Panc1 (cell line): ENCODE results near the gene TGDS. TPM values are rescaled to one million over a fixed set of nuclear protein-coding genes. Genes with fewer than 3 reads are reported as not detected.

ENCODE experiments used
- ATAC-seq: fragments of 200-7000 bp; cut with Tn5 transposase; 2 replicates; pipeline ENCODE4 v1.9.1; 2020; ENCODE audit warnings: mild to moderate bottlenecking, moderate library complexity
- BruUV-seq: library from RNA; stranded (reverse); fragments of 400-500 nt; replicated peaks from 2 replicates; lab custom pipeline; 2021; lab: Mats Ljungman, UMichigan
- CTCF ChIA-PET: fragments of 300-600 bp; sonication (Branson Sonifier 250); formaldehyde crosslinking; loops from one replicate; lab custom pipeline; 2022; ENCODE audit warnings: antibody characterized with exemption; lab: Charles Lee
- POLR2A ChIA-PET: fragments of 300-600 bp; sonication (Branson Sonifier 250); formaldehyde crosslinking; loops from one replicate; lab custom pipeline; 2022; ENCODE audit warnings: antibody characterized with exemption; lab: Charles Lee
- DNase-seq: peaks from one replicate; pipeline ENCODE4 v3.0.0-alpha.2; 2010; ENCODE audit warnings: low read depth, low spot score
- H3K27ac ChIP-seq: 2 replicates; pipeline ENCODE4 v1.5.1; 2011; ENCODE audit warnings: mild to moderate bottlenecking, low read length, inconsistent platforms
- H3K27me3 ChIP-seq: fragments of 200-500 bp; sonication (Bioruptor generic); 2 replicates; pipeline ENCODE4 v1.6.0; 2014; ENCODE audit warnings: low read length, inconsistent platforms; ENCODE audit not compliant: control insufficient read depth, insufficient read depth
- H3K36me3 ChIP-seq: fragments of 200-500 bp; sonication (Bioruptor generic); 2 replicates; pipeline ENCODE4 v1.5.1; 2014; ENCODE audit warnings: inconsistent platforms, mild to moderate bottlenecking, low read length, moderate library complexity; ENCODE audit not compliant: control insufficient read depth, insufficient read depth
- H3K4me1 ChIP-seq: 2 replicates; pipeline ENCODE4 v1.5.1; 2011; ENCODE audit warnings: inconsistent platforms, mild to moderate bottlenecking, low read length, moderate library complexity; ENCODE audit not compliant: control insufficient read depth, insufficient read depth
- H3K4me3 ChIP-seq, 2 experiments: 2 replicates each; pipeline ENCODE4 v1.5.1; 2011 to 2012; ENCODE audit warnings: low read depth in 2 of 2, low read length in 2 of 2, mild to moderate bottlenecking in 2 of 2, inconsistent platforms in 1 of 2, moderate library complexity in 1 of 2
- H3K9me3 ChIP-seq: fragments of 200-500 bp; sonication (Bioruptor generic); 2 replicates; pipeline ENCODE4 v1.5.1; 2014; ENCODE audit warnings: low read depth, mild to moderate bottlenecking, inconsistent platforms, low read length, moderate library complexity; ENCODE audit not compliant: control insufficient read depth, insufficient read depth
- CTCF ChIP-seq: fragments of 450-650 bp; IDR thresholded peaks from 2 replicates; pipeline ENCODE4 v1.5.1; 2017; ENCODE audit warnings: mild to moderate bottlenecking
- POLR2AphosphoS5 ChIP-seq: IDR thresholded peaks from 2 replicates; pipeline ENCODE4 v1.6.1; 2012; ENCODE audit warnings: mild to moderate bottlenecking, low read depth, low read length, moderate library complexity
- SIN3A ChIP-seq: IDR thresholded peaks from 2 replicates; pipeline ENCODE4 v1.6.1; 2012; ENCODE audit warnings: low read depth, mild to moderate bottlenecking, low read length, moderate library complexity, borderline replicate concordance; ENCODE audit not compliant: insufficient read depth
- TCF7L2 ChIP-seq: IDR thresholded peaks from 2 replicates; pipeline ENCODE4 v1.6.1; 2011; ENCODE audit warnings: mild to moderate bottlenecking, low read depth, low read length, inconsistent platforms
- in situ Hi-C: cut with HindIII; loops from 2 replicates; pipeline ENCODE4 v1.10.0; 2016; ENCODE audit warnings: low sequenced_read_pairs, low pct_unique_long_range_greater_than_20kb
- intact Hi-C: fragments of 100-400 bp; cut with micrococcal nuclease; formaldehyde crosslinking; loops from one replicate; pipeline ENCODE4 v1.10.0; 2022; ENCODE audit not compliant: unreplicated experiment
- total RNA-seq: library from RNA; stranded (reverse); gene quantifications from one replicate; pipeline ENCODE4 v1.2.1, GENCODE V29; 2021; ENCODE audit not compliant: unreplicated experiment
- TF ChIP-seq, protein P1 (sequence below), 2 experiments: IDR thresholded peaks; 2 replicates each; pipeline ENCODE4 v1.6.1; 2011 to 2012; ENCODE audit warnings: low read depth in 2 of 2, control low read depth in 1 of 2, low read length in 1 of 2, mild to moderate bottlenecking in 1 of 2, moderate library complexity in 1 of 2; ENCODE audit not compliant: insufficient read depth in 1 of 2

TGDS gene
- total RNA-seq, 1 experiment from 2014 or later = 7.9 TPM

GRCh38 chr13:94558716-94559115 is 37.2 kb downstream of the TGDS start:
- CTCF ChIA-PET = no interaction called here
- POLR2A ChIA-PET = no interaction called here
- H3K36me3 ChIP-seq = no peaks in the 10 kb centered on the region
- no peak overlapping the region for H3K27ac ChIP-seq
- ATAC-seq = no peak
- intact Hi-C loops (no loop called here), in situ Hi-C loops (no loop called here)
- H3K4me1 ChIP-seq = no peaks in the 10 kb centered on the region
- TF ChIP-seq POLR2AphosphoS5 = no peak
- TF ChIP-seq, protein P1, sequence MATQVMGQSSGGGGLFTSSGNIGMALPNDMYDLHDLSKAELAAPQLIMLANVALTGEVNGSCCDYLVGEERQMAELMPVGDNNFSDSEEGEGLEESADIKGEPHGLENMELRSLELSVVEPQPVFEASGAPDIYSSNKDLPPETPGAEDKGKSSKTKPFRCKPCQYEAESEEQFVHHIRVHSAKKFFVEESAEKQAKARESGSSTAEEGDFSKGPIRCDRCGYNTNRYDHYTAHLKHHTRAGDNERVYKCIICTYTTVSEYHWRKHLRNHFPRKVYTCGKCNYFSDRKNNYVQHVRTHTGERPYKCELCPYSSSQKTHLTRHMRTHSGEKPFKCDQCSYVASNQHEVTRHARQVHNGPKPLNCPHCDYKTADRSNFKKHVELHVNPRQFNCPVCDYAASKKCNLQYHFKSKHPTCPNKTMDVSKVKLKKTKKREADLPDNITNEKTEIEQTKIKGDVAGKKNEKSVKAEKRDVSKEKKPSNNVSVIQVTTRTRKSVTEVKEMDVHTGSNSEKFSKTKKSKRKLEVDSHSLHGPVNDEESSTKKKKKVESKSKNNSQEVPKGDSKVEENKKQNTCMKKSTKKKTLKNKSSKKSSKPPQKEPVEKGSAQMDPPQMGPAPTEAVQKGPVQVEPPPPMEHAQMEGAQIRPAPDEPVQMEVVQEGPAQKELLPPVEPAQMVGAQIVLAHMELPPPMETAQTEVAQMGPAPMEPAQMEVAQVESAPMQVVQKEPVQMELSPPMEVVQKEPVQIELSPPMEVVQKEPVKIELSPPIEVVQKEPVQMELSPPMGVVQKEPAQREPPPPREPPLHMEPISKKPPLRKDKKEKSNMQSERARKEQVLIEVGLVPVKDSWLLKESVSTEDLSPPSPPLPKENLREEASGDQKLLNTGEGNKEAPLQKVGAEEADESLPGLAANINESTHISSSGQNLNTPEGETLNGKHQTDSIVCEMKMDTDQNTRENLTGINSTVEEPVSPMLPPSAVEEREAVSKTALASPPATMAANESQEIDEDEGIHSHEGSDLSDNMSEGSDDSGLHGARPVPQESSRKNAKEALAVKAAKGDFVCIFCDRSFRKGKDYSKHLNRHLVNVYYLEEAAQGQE (IDR thresholded peaks at IDR 0.05; ENCODE audit: insufficient read depth in 1 of 2, low read depth in 2 of 2, low read length in 1 of 2) = no peak
- TF ChIP-seq SIN3A = no peak
- H3K9me3 ChIP-seq = no peaks in the 10 kb centered on the region
- BruUV-seq = no TSS peak
- DNase-seq = no peak
- no peak overlapping the region for H3K4me3 ChIP-seq
- H3K27me3 ChIP-seq = no peaks in the 10 kb centered on the region

DNA sequence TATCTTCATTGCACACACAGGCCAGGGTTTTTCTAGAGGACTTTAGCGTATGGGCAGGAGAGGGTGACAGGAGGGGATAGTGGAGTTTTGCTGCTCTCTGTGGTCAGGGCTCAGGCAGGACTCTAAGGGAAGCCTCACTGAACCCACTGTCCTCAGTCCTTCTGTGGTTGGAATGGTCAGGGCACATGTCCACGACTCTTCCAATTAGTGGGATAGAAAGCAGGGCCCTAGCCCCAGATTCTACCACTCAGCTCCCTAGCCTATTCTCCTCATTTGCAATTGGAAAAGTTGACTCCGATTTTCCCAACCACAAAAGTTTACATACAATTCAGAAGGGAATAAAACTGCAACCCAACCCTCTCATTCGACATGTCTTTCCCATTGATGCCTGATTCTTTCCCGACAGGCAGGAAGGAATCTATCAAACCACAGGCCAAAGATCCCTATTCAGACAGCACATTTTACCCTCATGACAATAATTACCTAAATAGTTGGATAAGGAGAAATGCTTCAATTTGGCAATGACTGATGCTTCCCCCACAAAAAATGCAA is 38.2 kb downstream of the TGDS start:
- no TSS peak for BruUV-seq
- H3K9me3 ChIP-seq = no peaks in the 10 kb centered on the region
- CTCF ChIA-PET = no interaction called here
- no peaks in the 10 kb centered on the region for H3K4me1 ChIP-seq
- H3K27me3 ChIP-seq = no peaks in the 10 kb centered on the region
- intact Hi-C loops (no loop called here), in situ Hi-C loops (no loop called here)
- H3K4me3 ChIP-seq = no peak overlapping the region
- TF ChIP-seq CTCF (no peak), SIN3A (no peak), POLR2AphosphoS5 (no peak)
- DNase-seq (no peak), ATAC-seq (no peak)
- POLR2A ChIA-PET = no interaction called here
- H3K27ac ChIP-seq = no peak overlapping the region
- H3K36me3 ChIP-seq = no peaks in the 10 kb centered on the region

DNA sequence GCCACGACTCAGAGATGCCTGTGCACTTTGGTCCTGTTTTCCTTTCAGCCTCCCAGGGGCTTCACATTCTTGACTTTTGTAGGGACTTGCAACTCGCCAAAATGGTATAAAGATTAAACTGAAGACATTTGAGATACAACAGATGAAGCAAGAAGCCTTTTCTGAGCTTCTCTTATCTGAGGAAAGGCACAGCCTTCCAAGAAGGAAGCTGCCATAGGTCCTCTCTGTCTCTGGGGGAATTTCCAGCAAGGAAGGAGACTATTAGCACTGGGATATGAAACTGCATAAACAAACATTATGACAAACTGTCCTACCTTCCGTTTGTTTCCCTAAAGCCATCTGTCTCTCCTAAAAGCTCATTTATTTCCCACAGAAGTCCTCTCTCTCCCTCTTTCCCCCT is 39.3 kb downstream of the TGDS start:
- Histone ChIP-seq H3K36me3 (no peaks in the 10 kb centered on the region), H3K4me1 (no peaks in the 10 kb centered on the region), H3K27me3 (no peaks in the 10 kb centered on the region), H3K9me3 (no peaks in the 10 kb centered on the region), H3K4me3 (no peak overlapping the region), H3K27ac (no peak overlapping the region)
- intact Hi-C loops = no loop called here
- no peak for TF ChIP-seq CTCF
- no peak for TF ChIP-seq POLR2AphosphoS5
- TF ChIP-seq TCF7L2 = no peak
- TF ChIP-seq, protein P1 (IDR thresholded peaks at IDR 0.05; ENCODE audit: insufficient read depth in 1 of 2, low read depth in 2 of 2, low read length in 1 of 2) = no peak
- TF ChIP-seq SIN3A = no peak
- ATAC-seq (no peak), DNase-seq (no peak)
- BruUV-seq = no TSS peak
- ChIA-PET CTCF (no interaction called here), POLR2A (no interaction called here)
- in situ Hi-C loops = no loop called here
